ENCODE results near the gene POP4.
"Not testable (repeated sequence)": the region's sequence is repeated elsewhere in the genome, so short reads cannot be mapped to it uniquely, and the experiment has no call there.

POP4 gene, protein sequence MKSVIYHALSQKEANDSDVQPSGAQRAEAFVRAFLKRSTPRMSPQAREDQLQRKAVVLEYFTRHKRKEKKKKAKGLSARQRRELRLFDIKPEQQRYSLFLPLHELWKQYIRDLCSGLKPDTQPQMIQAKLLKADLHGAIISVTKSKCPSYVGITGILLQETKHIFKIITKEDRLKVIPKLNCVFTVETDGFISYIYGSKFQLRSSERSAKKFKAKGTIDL

DNA sequence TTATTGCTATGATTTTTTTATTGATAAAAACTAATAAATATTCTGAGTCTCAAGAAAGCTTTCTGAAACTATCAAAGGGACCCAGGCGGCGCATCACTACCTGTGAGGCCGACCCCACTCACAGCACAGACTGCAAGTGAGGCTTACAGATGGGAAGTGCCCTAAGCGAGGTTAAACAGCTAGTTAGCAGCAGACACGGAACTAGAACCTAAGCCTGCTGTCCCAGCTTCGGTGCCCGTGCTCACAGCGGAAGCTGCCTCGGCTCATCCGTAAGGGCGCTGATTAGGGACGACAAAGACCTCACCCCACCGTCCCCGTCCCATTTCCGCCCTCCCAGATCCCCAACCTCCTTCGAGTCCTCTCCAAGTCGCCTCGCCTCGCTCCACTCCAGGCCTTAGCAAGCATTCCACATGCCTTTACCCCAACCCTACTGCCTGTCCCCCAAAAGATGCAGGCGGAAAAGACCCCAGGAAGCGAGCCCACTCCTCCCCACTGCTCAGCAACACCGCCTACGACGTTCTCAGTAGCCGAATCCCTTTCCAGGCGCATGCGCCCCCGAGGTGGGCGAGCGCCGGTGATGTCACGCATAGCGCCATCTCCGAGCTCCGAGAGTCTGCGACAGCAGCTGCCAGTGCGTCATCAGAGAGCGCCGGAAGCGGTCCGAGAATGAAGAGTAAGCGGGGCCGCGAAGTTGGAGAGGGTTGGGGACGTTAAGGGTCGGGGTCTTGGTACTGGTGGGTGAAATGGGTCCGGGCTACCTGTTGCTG is at the start of gene POP4:
TSS of gene POP4 (plus strand) at position 631 of the 767 bp plus-strand sequence. CDS start at position 667, 36 bp downstream.
- TF ChIP-seq, protein P1, sequence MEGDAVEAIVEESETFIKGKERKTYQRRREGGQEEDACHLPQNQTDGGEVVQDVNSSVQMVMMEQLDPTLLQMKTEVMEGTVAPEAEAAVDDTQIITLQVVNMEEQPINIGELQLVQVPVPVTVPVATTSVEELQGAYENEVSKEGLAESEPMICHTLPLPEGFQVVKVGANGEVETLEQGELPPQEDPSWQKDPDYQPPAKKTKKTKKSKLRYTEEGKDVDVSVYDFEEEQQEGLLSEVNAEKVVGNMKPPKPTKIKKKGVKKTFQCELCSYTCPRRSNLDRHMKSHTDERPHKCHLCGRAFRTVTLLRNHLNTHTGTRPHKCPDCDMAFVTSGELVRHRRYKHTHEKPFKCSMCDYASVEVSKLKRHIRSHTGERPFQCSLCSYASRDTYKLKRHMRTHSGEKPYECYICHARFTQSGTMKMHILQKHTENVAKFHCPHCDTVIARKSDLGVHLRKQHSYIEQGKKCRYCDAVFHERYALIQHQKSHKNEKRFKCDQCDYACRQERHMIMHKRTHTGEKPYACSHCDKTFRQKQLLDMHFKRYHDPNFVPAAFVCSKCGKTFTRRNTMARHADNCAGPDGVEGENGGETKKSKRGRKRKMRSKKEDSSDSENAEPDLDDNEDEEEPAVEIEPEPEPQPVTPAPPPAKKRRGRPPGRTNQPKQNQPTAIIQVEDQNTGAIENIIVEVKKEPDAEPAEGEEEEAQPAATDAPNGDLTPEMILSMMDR (IDR thresholded peaks at IDR 0.05; ENCODE audit: control insufficient read depth, extremely low read depth, insufficient read depth) = no peak
- peak within 1 kb of the TSS; percentile 99 for H3K4me3 ChIP-seq (ENCODE audit: low read depth, low read length)

GRCh38 chr19:29559110-29559509 is 47.0 kb upstream of the POP4 start:
- DNase-seq (ENCODE audit: low read depth); H3K4me3 ChIP-seq (ENCODE audit: low read depth, low read length): not testable (repeated sequence)

More for the DNA sequence above, at the start of gene POP4:
- DNase-seq (ENCODE audit: low read depth) = peak; percentile 83

GRCh38 chr19:29559743-29560142 is 46.3 kb upstream of the POP4 start:
- TF ChIP-seq, protein P1 (IDR thresholded peaks at IDR 0.05; ENCODE audit: control insufficient read depth, extremely low read depth, insufficient read depth) = no peak
- H3K4me3 ChIP-seq (ENCODE audit: low read depth, low read length) = no peak overlapping the region
- no peak for DNase-seq (ENCODE audit: low read depth)

- DNase-seq (ENCODE audit: low read depth) = no peak
- TF ChIP-seq, protein P1 (IDR thresholded peaks at IDR 0.05; ENCODE audit: control insufficient read depth, extremely low read depth, insufficient read depth) = no peak
- no peak overlapping the region for H3K4me3 ChIP-seq (ENCODE audit: low read depth, low read length)
Observed at GRCh38 chr19:29560313-29561075, 45.6 kb upstream of the POP4 start.

GRCh38 chr19:29561601-29562000 is 44.5 kb upstream of the POP4 start:
- no peak overlapping the region for H3K4me3 ChIP-seq (ENCODE audit: low read depth, low read length)
- TF ChIP-seq, protein P1 (IDR thresholded peaks at IDR 0.05; ENCODE audit: control insufficient read depth, extremely low read depth, insufficient read depth) = no peak
- no peak for DNase-seq (ENCODE audit: low read depth)

- TF ChIP-seq, protein P1 (IDR thresholded peaks at IDR 0.05; ENCODE audit: control insufficient read depth, extremely low read depth, insufficient read depth) = no peak
- DNase-seq (ENCODE audit: low read depth) = no peak
- H3K4me3 ChIP-seq (ENCODE audit: low read depth, low read length) = no peak overlapping the region
Observed at GRCh38 chr19:29562299-29563297, 43.5 kb upstream of the POP4 start.

Data from LNCaP clone FGC (cell line).